Stimulated activated CD8-positive, alpha-beta memory T cell treated with anti-CD3 and anti-CD28 coated beads, Interleukin-15, amount 100 ng/mL, for 24 hours (primary cell): ENCODE measurements around the gene KCNQ2.
"Not testable (repeated sequence)": the region's sequence is repeated elsewhere in the genome, so short reads cannot be mapped to it uniquely, and the experiment has no call there.

Experiments used
- DNase-seq: peaks from one replicate; pipeline ENCODE4 v3.0.0-alpha.2; 2020; ENCODE audit warnings: low read depth

KCNQ2 gene

DNA sequence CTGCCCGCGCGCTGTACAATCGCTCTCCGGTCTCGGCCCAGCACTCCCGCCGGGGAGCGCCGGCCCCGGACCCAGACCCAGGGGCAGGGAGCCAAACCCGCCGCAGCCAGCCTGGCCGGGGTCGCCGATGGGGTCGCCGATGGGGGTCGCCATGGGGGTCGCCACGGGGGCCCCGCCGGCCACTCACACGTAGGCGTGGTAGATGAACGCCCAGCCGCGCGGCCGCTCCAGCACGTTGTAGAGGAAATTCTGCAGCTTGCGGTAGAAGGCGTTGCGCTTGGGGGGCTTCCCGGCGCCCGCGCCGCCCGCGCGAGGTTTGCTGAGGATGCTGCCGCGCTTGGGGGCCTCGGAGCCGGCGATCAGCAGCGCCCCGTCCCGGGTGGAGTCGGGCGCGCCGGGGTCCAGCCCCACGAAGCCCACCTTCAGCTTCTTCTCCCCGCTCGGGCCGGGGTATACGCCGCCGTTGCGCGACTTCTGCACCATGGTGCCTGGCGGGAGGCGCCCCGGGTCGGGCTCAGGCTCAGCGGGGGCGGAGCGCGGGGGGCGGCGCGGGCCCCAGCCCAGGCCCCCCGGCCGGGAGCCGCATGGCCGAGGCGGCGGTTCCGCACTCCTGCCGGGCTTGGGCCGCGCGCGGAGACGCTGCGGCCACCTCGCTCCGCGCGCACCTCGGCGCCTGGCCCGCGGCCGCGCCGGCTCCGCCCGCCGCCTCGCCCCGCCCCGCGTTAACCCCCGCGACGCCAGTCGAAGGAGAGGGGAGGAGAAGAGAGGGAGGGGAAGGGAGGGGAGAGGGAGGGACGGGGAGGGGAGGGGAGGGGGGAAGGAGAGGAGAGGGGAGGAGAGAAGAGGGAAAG, at the start of gene KCNQ2:
TSS of gene KCNQ2 (minus strand) at position 675 of the 851 bp plus-strand sequence. CDS start at position 483, 192 bp downstream.
- no peak for DNase-seq

- DNase-seq = no peak
Measured at GRCh38 chr20:63521602-63522001, 49.1 kb upstream of the KCNQ2 start.

GRCh38 chr20:63520934-63521601, 48.6 kb upstream of the KCNQ2 start:
- DNase-seq = peak; percentile 63

DNA sequence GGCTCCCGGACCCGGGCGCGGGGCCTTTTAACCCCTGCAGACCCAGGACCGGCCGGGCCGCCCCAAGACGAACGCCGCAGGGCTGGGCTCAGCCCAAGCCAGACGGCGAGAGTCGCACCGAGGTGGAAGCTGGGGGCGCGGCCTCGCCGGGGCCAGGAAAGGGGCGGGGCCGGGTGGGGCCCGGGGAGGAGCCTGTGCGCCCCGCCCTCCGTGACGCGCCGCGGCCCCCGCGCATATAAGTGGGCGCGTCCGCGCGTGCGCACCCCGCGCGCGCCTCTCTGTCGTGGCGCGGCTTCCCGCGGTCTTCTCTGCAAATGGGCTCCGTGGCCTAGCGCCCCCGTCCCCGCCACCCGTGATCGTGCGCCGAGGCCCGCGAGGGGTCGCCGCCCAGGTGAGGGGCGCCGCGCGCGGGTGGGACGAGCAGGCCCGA, 48.1 kb upstream of the KCNQ2 start, which contains the start of gene PPDPF:
TSS of gene PPDPF (plus strand) at position 262 of the 430 bp plus-strand sequence. CDS start 544 bp downstream, outside the sequence.
- DNase-seq = peak; percentile 87

GRCh38 chr20:63519668-63520503, 47.4 kb upstream of the KCNQ2 start:
- DNase-seq = no peak

DNA sequence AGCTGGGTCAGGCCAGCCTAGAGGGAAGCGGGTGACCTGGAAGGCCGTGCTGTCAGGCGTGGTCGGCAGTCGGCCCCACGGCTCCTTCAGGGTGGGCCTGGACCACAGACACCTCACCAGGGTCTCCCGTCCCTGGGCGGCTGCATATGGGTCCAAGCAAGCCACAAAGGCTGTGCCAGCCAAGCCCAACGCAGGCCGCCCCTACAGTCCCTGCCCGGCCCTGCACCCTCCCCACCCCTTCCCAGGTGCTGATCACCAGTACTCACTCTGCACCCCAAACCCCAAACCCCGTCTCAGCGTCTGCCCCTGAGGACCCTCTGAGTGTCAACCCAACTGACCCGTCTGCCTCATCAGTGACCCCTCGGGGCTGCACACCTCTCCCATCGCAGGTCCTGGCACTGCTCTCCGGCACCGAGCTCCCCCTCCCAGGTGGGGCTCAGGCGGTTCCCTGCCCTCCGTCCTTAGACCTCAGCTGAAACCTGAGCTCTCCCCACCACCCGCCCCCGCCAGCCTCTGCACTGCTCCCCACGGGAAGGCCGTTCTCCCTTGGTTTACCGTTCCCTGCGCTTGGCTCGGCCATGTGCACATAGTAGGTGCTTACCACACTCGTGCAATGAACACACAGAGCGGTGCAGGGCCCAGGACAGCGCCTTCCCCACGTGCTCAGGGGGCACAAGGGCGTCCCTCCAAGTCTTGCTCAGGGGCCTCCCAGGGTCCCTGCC, 46.7 kb upstream of the KCNQ2 start:
- DNase-seq = no peak

DNA sequence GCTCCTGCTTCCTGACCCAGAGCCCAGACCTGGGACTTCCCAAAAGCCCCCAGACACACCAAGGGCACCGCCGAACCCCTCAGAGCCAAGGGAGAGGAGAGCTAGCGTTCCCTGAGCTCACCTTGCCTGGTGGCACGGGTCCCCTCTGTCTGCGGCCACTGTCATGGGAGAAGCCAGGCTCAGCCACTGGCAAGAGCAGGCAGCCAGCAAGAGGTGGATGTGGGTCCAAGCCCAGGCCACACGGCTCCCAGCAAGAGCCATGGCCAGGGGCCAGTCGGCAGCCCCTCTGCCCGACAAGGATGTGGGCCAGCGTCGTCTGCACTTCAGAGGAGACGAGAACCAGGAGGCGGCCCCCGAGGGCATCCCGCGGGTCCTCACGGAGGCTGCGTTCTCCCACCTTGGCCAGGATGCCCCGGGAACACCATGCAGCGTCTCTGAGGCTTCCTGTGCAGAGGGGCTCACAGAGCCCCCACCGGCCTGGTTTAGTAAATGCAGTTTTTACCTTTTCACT, 46.0 kb upstream of the KCNQ2 start:
- DNase-seq = no peak

DNA sequence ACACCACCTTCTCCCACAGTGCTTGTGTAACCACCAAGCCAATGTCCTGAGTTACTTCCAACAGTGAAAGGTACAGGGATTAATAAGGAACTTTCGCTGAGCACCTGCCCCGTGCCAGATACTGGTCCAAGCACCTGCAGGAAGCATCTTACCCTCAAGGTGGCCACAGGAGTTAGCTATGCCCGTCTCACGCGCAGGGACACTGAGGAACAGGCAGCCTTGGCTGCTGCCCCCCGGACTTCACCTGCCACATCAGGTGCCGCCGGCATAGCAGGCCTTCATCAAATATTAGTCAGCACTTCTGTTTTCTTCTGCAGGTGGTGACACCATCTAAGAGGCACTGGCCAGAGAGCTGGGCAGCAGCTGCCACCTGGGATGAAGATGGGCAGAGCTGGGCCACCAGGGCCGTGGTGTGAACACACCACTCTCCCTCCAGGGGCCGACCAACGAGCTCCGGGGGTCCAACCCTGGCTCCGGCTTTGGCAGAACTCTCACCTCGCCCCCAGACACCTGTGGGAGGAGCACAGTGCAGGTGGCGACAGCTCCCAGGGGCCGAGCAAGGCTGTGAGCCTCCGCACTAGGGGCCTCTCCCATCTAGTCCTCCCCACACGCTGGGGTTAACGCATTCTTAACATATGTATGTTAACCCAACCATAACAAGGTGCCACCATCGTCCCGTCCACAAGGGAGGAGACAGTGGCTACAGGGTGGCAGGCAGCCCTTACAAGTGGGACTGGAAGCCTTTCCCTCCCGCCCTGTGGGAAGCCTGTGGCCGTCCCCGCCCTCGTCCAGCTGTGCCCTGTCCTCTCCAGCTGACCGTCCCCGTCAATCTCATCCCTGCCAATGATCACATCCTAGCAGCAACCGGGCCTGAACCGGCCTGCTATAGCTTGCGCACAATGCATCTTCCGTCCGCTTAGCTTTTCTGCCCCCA, 45.2 kb upstream of the KCNQ2 start:
- no peak for DNase-seq

DNA sequence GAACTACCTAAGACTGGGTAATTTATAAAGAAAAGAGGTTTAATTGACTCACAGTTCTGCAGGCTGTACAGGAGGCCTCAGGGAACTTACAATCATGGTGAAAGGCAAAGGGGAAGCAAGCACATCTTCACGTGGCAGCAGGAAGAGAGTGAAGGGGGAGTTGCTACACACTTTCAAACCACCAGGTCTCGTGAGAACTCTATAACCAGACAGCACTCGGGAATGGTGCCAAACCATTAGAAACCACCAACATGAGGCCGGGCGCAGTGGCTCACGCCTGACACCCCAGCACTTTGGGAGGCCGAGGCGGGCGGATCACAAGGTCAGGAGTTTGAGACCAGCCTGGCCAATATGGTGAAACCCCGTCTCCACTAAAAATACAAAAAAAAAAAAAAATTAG, 42.1 kb upstream of the KCNQ2 start:
- DNase-seq = not testable (repeated sequence)

GRCh38 chr20:63513207-63513606, 40.8 kb upstream of the KCNQ2 start:
- DNase-seq = no peak

GRCh38 chr20:63509088-63509564, 36.7 kb upstream of the KCNQ2 start:
- no peak for DNase-seq

GRCh38 chr20:63508072-63508768, 35.8 kb upstream of the KCNQ2 start:
- DNase-seq = no peak

DNA sequence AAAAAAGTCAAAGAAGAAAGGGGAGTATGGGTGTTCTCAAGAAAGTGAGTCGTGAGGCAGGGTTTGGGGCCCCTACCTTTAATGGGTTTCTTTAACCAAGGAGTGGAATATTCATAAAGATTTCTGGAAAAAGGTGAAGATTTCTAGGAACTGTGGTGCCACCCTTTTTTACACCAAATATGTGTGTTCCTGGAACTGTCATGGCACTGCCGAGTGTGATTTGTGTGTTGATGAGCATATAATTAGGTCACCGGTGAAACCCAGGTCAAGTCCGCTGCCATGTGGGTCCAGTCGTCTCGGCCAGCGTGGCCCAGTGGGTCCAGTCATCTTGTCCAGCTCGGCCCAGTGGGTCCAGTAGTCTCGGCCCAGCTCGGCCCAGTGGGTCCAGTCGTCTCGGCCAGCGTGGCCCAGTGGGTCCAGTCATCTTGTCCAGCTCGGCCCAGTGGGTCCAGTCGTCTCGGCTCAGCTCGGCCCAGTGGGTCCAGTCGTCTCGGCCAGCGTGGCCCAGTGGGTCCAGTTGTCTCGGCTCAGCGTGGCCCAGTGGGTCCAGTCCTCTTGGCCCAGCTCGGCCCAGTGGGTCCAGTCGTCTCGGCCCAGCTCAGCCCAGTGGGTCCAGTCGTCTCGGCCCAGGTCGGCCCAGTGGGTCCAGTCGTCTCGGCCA, 34.8 kb upstream of the KCNQ2 start:
- no peak for DNase-seq

DNA sequence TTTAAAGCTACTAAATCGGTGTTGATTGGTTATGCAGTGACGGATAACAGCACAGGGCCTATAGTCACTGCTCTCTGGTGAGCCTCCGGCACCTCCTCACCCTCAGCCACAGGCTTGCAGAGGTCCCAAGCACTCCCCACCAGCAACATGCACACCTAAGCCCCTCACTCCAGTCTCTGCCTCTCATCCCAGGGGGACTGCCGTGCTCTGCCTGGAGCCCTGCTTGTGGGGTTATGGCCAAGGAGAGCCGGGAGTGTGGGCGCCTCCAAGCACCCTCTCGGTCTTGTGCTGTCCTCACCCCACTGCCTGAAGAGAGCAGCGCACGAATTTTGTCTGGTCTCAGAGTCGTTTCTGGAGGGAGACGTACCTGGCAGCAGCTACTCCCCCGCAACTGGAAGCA, 33.3 kb upstream of the KCNQ2 start:
- no peak for DNase-seq

DNA sequence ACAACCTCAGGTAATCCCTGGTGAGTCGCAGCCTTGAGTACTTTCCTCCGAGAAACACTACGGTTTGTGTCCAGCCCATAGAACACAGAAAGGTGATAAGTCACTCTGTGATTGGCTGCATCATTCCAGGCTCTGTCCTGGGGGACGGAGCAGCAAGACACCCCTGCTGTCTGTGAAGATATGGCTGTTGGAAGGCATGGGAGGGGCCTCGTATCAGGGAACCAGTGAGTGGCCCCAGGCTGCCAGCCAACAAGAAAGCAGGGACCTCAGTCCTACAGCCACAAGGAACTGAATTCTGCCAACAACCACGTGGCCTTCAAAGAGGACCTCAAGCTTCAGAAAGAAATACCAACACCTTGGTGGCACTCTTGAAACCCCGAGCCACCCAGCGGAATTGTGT, 32.8 kb upstream of the KCNQ2 start:
- DNase-seq = no peak

DNA sequence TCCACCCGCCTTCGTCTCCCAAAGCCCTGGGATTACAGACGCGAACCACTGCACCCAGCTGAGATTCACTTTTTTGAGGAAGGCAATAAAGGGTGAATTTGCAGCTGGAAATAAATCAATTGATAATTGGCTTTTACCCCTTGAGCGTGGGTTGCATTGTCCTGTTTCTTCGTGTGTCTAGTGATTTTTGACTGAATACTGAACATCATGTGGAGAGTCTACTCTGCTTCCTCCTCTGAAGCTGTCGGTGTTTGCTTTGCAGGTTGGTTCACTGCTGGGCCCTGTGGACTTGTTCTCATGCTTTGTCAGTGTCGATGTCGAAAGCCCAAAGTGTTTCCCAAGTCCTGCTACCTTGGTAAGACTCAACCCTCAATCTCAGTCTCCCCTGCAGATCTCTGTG, 32.2 kb upstream of the KCNQ2 start:
- DNase-seq = no peak

- no peak for DNase-seq
Measured at GRCh38 chr20:63503524-63503923, 31.1 kb upstream of the KCNQ2 start.

DNA sequence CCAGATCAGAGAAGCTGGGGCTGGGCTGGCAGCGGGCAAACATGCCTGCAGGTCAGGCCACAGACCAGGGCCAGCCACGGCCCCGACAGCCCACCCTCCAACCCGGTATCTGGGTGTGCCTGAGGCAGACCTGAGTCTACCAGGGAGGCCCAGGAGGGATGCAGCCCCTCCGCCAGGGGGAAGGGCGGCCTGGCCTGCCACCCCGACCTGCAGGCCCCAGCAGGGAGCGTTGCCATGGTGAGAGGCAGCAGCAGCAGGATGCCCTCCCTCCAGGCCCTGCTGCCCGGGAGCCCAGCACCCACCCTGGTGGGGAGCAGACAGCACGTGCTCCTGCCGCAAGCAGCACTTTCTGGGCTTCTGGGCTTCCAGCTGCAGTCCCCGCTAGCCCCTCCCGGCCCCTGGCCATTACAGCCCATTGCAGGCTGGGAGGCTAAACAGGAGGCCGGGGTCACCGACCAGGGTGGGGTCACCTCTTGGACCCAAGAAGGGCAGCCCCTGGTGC, 30.3 kb upstream of the KCNQ2 start:
- no peak for DNase-seq
